CD4-positive, alpha-beta T cell treated with Interleukin-4 for 1 hour (primary cell): ENCODE measurements around the gene ZNF423.

Experiments used
- DNase-seq, 2 donors: peaks; one replicate each; pipeline ENCODE4 v3.0.0-alpha.2; 2020 to 2022

ZNF423 gene

GRCh38 chr16:49869731-49870130 is 13.8 kb upstream of the ZNF423 start:
- DNase-seq: no peak

- DNase-seq: no peak
These were observed 12.1 kb upstream of the ZNF423 start for GRCh38 chr16:49867796-49868668.

GRCh38 chr16:49867234-49867633 is 11.3 kb upstream of the ZNF423 start:
- no peak for DNase-seq

GRCh38 chr16:49866595-49867071 is 10.7 kb upstream of the ZNF423 start:
- no peak for DNase-seq

GRCh38 chr16:49862694-49863093 is 6.8 kb upstream of the ZNF423 start:
- DNase-seq: no peak

- no peak for DNase-seq
These were observed 5.4 kb upstream of the ZNF423 start for GRCh38 chr16:49861299-49861698.

GRCh38 chr16:49860593-49860992 is 4.7 kb upstream of the ZNF423 start:
- DNase-seq: no peak

GRCh38 chr16:49859125-49859811 is 3.4 kb upstream of the ZNF423 start:
- no peak for DNase-seq

- DNase-seq: no peak
These were observed 2.5 kb upstream of the ZNF423 start for GRCh38 chr16:49858200-49859124.

GRCh38 chr16:49857423-49858181 is 1.7 kb upstream of the ZNF423 start:
- DNase-seq: peak; percentile 42

- DNase-seq: no peak
These were observed 889 bp upstream of the ZNF423 start for GRCh38 chr16:49856672-49857330.

- DNase-seq: peak; percentile 67
These were observed 561 bp downstream of the ZNF423 start for GRCh38 chr16:49855280-49855821.

- no peak for DNase-seq
These were observed 1.1 kb downstream of the ZNF423 start for GRCh38 chr16:49854796-49855203.

- DNase-seq: no peak
These were observed 1.6 kb downstream of the ZNF423 start for GRCh38 chr16:49854188-49854795.

- no peak for DNase-seq
These were observed 3.6 kb downstream of the ZNF423 start for GRCh38 chr16:49852279-49852678.

- DNase-seq: no peak
These were observed 4.5 kb downstream of the ZNF423 start for GRCh38 chr16:49851468-49851787.

- no peak for DNase-seq
These were observed 5.1 kb downstream of the ZNF423 start for GRCh38 chr16:49850558-49851467.

GRCh38 chr16:49849754-49850108 is 6.2 kb downstream of the ZNF423 start:
- DNase-seq: no peak

GRCh38 chr16:49849037-49849753 is 6.7 kb downstream of the ZNF423 start:
- no peak for DNase-seq
